Activated CD4-positive, alpha-beta T cell treated with anti-CD3 and anti-CD28 coated beads, Interleukin-2, amount 50 U/mL, for 48 hours (primary cell): ENCODE measurements around the gene LMTK2.
"Not testable (repeated sequence)": the region's sequence is repeated elsewhere in the genome, so short reads cannot be mapped to it uniquely, and the experiment has no call there.

ENCODE experiments used
- DNase-seq, 2 experiments: peaks; one replicate each; pipeline ENCODE4 v3.0.0-alpha.2; 2020

LMTK2 gene

GRCh38 chr7:98205162-98205845 lies 98.6 kb downstream of the LMTK2 start:
- no peak for DNase-seq

GRCh38 chr7:98206451-98207330 lies 100.0 kb downstream of the LMTK2 start:
- no peak for DNase-seq

GRCh38 chr7:98209166-98209920 lies 102.7 kb downstream of the LMTK2 start:
- no peak for DNase-seq

- no peak for DNase-seq
Observed at GRCh38 chr7:98210513-98211220, 104.0 kb downstream of the LMTK2 start.

DNA sequence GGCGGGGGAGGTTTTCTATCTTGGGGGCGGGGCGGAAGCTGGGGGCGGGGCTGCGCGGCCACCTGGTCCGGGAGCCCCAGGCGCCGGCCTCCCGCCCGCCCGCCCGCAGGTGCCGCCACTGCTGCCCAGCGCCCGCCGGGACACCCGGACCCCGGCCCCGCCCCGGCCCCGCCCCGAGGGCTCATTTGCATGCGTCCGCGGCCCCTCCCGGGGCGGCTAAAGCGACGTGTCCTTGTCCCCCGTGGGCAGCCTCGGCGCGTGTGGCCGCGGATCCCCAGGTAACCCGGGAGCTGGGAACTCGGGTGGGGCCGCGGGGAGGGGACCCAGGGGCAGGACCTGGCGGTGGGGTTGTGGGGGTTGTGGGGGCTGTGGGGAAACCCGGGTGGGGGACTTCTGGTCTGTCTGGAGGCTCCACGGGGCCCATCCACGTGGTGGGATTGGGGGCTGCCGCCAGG lies 104.6 kb downstream of the LMTK2 start, which contains the start of gene BHLHA15:
BHLHA15 (plus strand) TSS at position 219 of the 455 bp plus-strand sequence. CDS start 871 bp downstream, outside the sequence.
- peak; percentile 33 to 43 for DNase-seq

GRCh38 chr7:98211676-98212531 lies 105.2 kb downstream of the LMTK2 start:
- DNase-seq = no peak

DNA sequence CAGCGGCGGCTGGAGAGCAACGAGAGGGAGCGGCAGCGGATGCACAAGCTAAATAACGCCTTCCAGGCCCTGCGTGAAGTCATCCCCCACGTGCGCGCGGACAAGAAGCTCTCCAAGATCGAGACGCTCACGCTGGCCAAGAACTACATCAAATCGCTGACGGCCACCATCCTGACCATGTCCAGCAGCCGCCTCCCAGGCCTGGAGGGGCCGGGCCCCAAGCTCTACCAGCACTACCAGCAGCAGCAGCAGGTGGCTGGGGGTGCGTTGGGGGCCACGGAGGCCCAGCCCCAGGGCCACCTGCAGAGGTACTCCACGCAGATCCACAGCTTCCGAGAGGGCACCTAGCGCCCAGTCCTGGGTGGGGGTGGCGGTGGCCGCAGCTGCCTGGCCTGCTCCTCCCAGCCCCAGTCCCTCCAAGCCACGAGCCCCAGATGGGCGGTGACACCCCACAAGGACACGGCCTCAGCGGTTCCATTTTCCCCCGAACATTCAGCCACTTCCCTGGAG lies 105.9 kb downstream of the LMTK2 start:
- no peak for DNase-seq

- DNase-seq = no peak
Observed at GRCh38 chr7:98213296-98213887, 106.7 kb downstream of the LMTK2 start.

DNA sequence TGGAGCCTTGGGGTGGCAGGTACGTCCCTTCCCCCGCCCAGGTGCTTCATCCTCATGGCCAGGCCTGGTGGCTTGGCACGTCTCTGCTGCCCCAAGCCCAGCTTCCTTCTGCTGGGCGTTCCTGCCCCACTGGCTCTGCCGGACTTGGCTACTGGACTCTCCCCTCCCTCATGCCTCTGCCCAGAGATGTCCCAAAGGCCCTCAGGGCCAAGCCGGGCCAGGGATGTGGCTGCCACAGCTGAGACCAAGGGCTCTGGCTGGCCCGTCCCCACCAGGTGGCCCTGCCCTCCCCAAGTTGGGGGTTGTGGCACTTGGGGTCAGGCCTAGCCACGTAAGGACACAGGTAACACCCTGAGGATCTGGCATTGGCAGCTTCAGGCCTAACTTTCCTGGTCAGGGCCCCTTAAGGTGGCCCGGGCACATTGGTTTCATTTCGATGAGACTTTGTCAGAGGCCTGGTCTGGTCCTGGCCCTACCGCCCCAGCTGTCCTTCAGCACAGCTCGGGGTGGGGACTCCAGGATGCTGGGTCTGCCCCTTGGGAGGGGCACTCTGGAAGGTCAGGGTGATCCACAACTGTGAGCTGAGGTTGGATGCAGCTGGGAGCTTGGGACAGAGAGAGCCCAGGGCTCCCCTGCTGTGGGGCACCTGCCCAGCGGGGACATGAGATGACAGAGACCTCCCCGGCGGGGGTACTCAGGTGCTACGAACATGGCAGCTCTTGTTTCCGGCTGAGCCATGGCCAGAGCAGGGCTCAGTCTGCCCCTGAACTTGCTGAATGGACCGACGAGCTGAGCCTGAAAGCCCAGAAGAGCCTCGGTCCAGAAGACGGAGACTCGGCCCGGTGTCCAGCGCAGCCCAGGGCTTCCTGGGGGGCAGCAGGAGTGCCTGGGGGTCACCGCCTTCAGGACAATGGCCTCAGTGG lies 107.5 kb downstream of the LMTK2 start:
- DNase-seq = no peak

DNA sequence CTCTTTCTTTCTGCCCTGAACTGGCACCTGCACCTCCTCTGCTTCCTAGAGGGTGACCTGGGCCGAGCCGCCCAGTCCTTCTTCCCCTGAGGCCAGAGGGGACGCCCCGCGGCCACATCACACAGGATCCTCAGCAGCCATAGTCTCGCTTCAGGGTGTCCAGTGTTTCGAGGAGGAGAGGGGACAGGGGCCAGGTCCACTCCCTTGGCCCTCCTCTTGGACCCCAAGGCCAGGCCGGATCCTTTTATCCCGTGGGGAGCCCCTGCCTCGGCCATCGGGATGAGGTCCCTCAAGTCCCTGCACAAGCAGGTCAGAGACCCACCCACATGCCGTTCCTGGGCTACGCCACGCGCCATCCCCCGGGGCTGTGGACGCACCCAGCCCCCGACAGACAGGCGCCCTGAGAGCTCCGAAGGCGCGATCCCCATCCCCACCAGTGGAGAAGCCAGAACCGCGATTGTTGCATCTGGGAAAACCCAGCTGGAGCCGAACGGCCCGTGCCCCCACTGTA lies 108.2 kb downstream of the LMTK2 start:
- no peak for DNase-seq

GRCh38 chr7:98215561-98216495 lies 109.2 kb downstream of the LMTK2 start:
- DNase-seq = no peak

DNA sequence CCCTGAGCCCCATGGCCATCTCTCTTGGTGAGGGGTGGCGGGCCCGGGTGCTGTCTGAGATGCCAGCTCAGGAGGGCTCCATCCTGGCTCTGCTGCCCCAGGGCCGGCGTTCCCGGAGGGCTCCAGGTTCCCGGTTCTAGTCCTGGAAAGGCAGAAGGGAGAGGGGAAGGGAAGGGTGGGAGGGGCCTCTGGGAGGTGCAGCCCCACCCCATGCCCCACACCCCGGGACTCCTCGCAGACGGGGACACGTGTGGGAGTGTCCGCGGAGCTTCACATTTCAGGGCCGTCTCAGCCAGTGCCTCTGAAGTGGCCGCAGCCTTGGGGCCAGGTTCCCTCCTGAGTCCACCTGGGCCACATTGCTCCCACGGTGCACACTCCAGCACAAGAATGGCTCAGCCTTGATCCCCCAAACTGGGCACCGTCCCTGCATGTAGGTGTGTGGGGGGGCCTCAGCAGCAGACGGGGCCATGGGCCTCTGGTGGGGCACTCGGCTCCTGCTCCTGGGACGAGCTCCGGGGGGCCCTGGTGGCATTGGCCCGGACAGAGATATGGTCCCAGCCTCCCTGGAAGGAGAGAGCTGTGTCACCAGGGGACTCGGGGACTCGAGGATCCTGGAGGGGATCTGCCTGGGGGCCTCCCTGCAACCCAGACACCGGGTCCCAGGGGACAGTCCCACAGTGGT lies 110.4 kb downstream of the LMTK2 start:
- DNase-seq = no peak

DNA sequence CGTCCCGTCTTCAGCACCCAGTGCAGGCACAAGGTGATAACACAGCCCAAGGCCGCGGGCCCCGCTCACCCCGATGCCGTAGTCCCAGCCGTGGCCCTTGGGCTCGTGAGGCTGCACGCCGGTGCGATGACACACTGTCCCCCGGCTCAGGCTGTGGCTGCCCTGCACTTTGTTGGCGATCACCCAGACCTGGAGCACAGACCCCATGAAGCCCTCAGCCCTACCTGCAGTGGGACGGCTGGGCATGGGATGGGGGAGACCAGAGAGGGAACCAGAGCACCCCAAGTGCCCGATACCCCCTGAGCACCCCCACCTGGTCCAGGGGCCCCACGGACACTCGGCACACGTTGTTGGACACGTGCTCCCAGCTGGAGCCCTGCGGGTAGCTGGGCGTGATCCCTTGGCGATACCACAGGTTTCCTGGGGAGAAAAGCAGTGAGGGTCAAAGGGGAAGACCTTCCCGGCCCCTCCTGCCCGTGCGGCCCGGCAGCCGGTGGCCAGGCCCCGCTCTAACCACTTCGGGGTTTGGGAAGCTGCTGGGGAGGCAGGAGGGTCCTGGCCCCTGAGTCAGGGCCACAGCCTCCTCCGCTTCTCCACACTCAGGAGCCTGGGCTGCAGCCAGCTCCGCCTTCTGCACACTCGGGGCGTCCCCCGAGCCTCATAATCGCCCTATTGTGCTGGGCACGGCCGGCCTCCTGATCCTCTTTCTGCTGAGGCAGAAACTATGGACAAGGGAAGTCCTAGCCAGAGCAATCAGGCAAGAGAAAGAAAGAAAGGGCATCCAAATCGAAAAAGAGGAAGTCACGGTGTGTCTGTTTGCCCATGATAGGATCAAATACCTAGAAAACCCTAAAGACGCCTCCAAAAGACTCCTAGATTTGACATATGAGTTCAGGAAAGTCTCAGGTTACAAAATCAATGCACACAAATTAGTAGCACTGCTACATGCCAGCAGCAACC lies 111.2 kb downstream of the LMTK2 start:
- no peak for DNase-seq

DNA sequence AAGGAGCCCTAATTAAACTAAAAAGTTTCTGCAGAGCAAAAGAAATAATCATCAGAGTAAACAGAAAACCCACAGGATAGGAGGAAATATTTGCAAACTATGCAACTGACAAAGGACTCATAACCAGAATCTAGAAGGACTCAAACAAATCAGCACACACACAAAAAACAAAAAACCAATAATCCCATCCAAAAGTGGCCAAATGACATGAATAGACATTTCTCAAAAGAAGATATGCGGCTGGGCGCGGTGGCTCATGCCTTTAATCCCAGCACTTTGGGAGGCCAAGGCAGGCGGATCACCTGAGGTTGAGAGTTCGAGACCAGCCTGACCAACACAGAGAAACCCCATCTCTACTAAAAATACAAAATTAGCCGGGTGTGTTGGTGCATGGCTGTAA lies 112.7 kb downstream of the LMTK2 start:
- DNase-seq = not testable (repeated sequence)

DNA sequence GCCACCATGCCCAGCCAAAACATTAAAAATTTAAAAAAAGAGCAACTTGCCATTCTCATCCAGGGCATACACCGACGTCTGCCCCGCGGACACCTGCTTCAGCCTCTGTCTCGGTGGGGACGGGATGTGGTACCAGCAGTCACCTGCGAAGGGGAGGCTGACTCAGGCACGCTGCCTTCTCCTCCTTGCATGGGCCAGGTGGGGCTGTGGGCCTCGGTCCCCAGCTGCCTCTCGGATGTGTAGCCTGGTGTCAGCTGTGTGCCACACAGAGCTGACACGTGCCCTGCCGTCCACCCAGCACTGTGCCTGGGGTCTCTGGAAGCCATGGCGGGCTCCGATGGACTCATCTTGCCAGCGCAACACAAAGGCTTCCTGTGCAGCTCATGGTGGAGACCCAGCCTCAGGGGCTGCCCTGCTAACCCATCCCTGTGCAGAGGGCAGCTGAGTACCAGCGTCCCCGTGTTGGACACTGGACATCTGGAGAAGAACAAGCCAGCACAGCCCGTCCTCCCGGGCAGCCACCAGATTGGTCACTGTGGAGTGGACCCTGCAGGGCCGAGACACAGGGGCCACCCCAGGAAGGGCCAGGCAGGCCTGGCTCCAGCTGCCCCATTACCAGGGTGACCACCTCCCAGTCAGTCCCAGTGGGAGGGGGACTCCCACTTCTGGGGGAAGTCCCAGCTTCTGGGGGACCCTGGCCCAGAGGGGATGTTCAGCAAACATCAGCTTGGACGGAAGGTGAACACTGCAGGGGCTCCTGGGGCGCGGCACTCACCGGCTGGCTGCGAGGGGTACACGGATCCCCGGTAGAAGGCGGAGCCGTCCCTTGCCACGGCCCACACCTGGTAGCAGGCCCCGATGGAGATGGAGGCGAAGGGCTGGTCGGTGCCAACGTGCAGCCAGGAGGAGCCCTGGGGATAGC lies 115.2 kb downstream of the LMTK2 start:
- DNase-seq = no peak
